H1 (cell line): ENCODE results near the gene GALNT4. TPM values are rescaled to one million over a fixed set of nuclear protein-coding genes. Genes with fewer than 3 reads are reported as not detected.

Experiments used
- ASH2L ChIP-seq: fragments of 200-600, 300-600 bp; sonication (generic); IDR thresholded peaks from one replicate; pipeline ENCODE4 v1.7.1; 2017; ENCODE audit warnings: low read length
- CBX5 ChIP-seq: fragments of 300-800, 300-1000 bp; sonication (generic); IDR thresholded peaks from 2 replicates; pipeline ENCODE4 v1.7.1; 2016; ENCODE audit warnings: antibody characterized with exemption, low read length, low read depth
- CREB1 ChIP-seq: IDR thresholded peaks from 2 replicates; pipeline ENCODE4 v1.6.1; 2012; ENCODE audit warnings: inconsistent platforms
- CTBP2 ChIP-seq: IDR thresholded peaks from 2 replicates; pipeline ENCODE4 v1.7.0; 2011; ENCODE audit warnings: borderline replicate concordance, mild to moderate bottlenecking, moderate library complexity, mixed read lengths, low read length; ENCODE audit not compliant: insufficient read depth, insufficient read length
- EP300 ChIP-seq, 2 experiments: IDR thresholded peaks; 1 replicate in 1 of 2; 2 replicates in 1 of 2; pipeline ENCODE4 v1.6.1; 2011 to 2012; ENCODE audit warnings: low read depth in 2 of 2, low read length in 2 of 2, mild to moderate bottlenecking in 2 of 2, borderline replicate concordance in 1 of 2, inconsistent platforms in 1 of 2, moderate library complexity in 1 of 2
- GABPA ChIP-seq: IDR thresholded peaks from 2 replicates; pipeline ENCODE4 v1.6.1; 2011; ENCODE audit warnings: mild to moderate bottlenecking, low read length, moderate library complexity, borderline replicate concordance; ENCODE audit not compliant: insufficient read depth
- KDM1A ChIP-seq: fragments of 200-600, 300-600 bp; sonication (generic); IDR thresholded peaks from 2 replicates; pipeline ENCODE4 v1.7.1; 2016; ENCODE audit warnings: mild to moderate bottlenecking, low read length, borderline replicate concordance
- KDM4A ChIP-seq: IDR thresholded peaks from one replicate; pipeline ENCODE4 v1.7.1; 2012; ENCODE audit warnings: low read depth, mild to moderate bottlenecking, moderate library complexity, low read length, inconsistent platforms; ENCODE audit not compliant: severe bottlenecking
- KDM5A ChIP-seq: fragments of 200-600 bp; IDR thresholded peaks from 2 replicates; pipeline ENCODE4 v1.7.1; 2012; ENCODE audit warnings: mild to moderate bottlenecking, low read length, inconsistent platforms, mixed read lengths
- MAX ChIP-seq: IDR thresholded peaks from 2 replicates; pipeline ENCODE4 v1.6.1; 2012; ENCODE audit warnings: inconsistent platforms
- NANOG ChIP-seq: IDR thresholded peaks from 2 replicates; pipeline ENCODE4 v1.6.1; 2011; ENCODE audit warnings: low read length, low read depth, mild to moderate bottlenecking, inconsistent platforms; ENCODE audit not compliant: insufficient read depth, poor library complexity, severe bottlenecking
- POU5F1 ChIP-seq: IDR thresholded peaks from 2 replicates; pipeline ENCODE4 v1.6.1; 2011; ENCODE audit warnings: low read depth, mild to moderate bottlenecking, low read length, moderate library complexity
- RNF2 ChIP-seq: fragments of 200-900, 300-1000 bp; sonication (generic); IDR thresholded peaks from 2 replicates; pipeline ENCODE4 v1.7.1; 2016; ENCODE audit warnings: borderline replicate concordance, low read depth, mild to moderate bottlenecking, antibody characterized with exemption, low read length; ENCODE audit not compliant: poor library complexity, severe bottlenecking; ENCODE audit errors: missing control alignments
- SAP30 ChIP-seq: fragments of 300-600 bp; sonication (generic); IDR thresholded peaks from 2 replicates; pipeline ENCODE4 v1.7.1; 2012; ENCODE audit warnings: low read length, moderate library complexity, mild to moderate bottlenecking, inconsistent platforms; ENCODE audit not compliant: insufficient read depth, insufficient replicate concordance
- SIN3A ChIP-seq, 2 experiments: IDR thresholded peaks in 1 of 2; conservative IDR thresholded peaks in 1 of 2; 2 replicates each; pipeline ENCODE4 v1.6.1; 2011 to 2012; ENCODE audit warnings: low read length in 2 of 2, improper control_type of control experiment in 1 of 2, low read depth in 1 of 2, mild to moderate bottlenecking in 1 of 2
- SIRT6 ChIP-seq: IDR thresholded peaks from one replicate; pipeline ENCODE4 v1.7.1; 2012; ENCODE audit warnings: low read length, inconsistent platforms
- TAF1 ChIP-seq: IDR thresholded peaks from 2 replicates; pipeline ENCODE4 v1.6.1; 2011; ENCODE audit warnings: mild to moderate bottlenecking, low read depth, low read length
- TEAD4 ChIP-seq: IDR thresholded peaks from 2 replicates; pipeline ENCODE4 v1.6.1; 2012; ENCODE audit warnings: low read depth, low read length, inconsistent platforms, mixed read lengths
- YY1 ChIP-seq: IDR thresholded peaks from 2 replicates; pipeline ENCODE4 v1.6.1; 2011; ENCODE audit warnings: low read depth, mild to moderate bottlenecking, low read length
- polyA plus RNA-seq, 7 experiments: library from polyadenylated mRNA; depleted of rRNA in 3 of 7; stranded (reverse) in 5 of 7; unstranded in 2 of 7; fragments of >200 nt in 5 of 7; fragments of 200-250 nt in 2 of 7; gene quantifications; 1 replicate in 5 of 7; 2 replicates in 1 of 7; 4 replicates in 1 of 7; pipeline versions ENCODE4 v1.2.1 to v1.2.3, GENCODE V29; 2011 to 2013; ENCODE audit warnings: missing spikeins in 2 of 7, mixed read lengths in 2 of 7
- total RNA-seq: library from RNA; stranded (reverse); fragmentation: NEBNext Ultra II Directional; extraction: Animal tissue kit (Norgen Biotek cat#: 25700); gene quantifications from 2 replicates; pipeline ENCODE4 v1.2.1, GENCODE V29; 2021
- TF ChIP-seq, protein P1 (sequence below): IDR thresholded peaks from 2 replicates; pipeline ENCODE4 v1.6.1; 2012; ENCODE audit warnings: low read length, inconsistent platforms

The GALNT4 gene
- total and polyA plus RNA-seq, 2 of the 8 experiments (the other 6 are each of a cell fraction or from before 2014, with no cell fraction given), result 0.45 to 3.3 TPM

DNA sequence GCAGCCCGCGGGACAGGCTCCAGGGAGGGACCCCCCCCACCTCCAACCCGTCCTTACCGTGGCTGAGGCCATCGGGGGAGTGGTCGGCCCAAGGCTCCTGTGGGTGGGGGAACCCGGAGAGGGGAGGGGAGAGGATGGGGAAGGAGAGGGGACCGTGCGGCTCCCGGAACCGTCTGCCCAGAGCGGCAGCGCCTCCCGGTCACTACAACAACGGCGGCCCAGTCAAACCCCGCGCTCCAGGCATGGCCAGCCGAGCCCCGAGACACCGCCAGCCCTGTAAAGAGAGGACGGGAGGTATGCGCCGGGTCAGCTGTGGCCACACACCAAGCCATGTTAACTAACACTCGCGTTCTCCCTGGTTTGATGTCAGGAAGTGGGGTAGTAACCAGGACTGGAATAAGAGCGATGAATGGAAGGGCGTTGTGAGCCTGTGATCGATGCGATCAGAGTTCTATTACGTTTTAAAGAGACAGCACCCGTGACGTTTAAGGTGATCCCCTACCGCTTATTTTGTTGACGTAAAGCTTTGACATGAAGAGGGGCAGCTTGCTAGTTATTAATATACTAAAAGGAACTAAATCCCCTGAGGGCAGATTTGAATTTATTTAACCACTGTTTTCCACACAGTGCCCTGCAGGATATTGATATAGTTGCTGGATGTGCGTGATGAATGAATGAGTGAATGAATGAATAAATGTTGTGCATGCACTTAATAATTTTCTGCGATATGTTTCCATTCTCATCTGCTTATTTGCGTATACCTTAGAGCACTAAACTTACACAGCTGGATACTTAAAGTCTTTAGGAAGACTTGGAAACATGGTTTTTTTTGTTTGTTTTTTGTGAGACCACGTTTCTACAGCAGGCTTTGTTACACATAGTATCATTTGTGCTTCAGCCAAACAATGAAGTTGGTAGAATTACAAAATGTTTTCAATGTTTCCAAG lies 1.5 kb upstream of the GALNT4 start, which contains the start of gene POC1B (continued):
- TF ChIP-seq KDM4A (peak; percentile 67), EP300 (IDR thresholded peaks at IDR 0.05; ENCODE audit: borderline replicate concordance in 1 of 2, low read depth in 2 of 2, low read length in 2 of 2) (0 out of 3 replicates have a peak, but pooled peaks of 1 of the 2 experiments have one; percentile 42), SIRT6 (no peak), YY1 (peak; percentile 58), RNF2 (peak; percentile 19), TEAD4 (peak; percentile 79; the same call in 1 of the 2 replicates), CBX5 (no peak), GABPA (no peak), KDM1A (peak; percentile 5; the same call in 1 of the 2 replicates), CREB1 (peak; percentile 92), ASH2L (peak; percentile 97), TAF1 (peak; percentile 63), KDM5A (peak; percentile 56; the same call in 1 of the 2 replicates), SIN3A (conservative IDR thresholded peaks at IDR 0.05 in 1 of 2, IDR thresholded peaks at IDR 0.05 in 1 of 2; ENCODE audit: low read depth in 1 of 2, low read length in 2 of 2) (peak in 1 of 2 experiments; percentile 96; a peak in 2 of 4 replicates), MAX (peak; percentile 91), SAP30 (peak; percentile 43), POU5F1 (no peak), NANOG (no peak), CTBP2 (peak; percentile 4)
- TF ChIP-seq, protein P1, sequence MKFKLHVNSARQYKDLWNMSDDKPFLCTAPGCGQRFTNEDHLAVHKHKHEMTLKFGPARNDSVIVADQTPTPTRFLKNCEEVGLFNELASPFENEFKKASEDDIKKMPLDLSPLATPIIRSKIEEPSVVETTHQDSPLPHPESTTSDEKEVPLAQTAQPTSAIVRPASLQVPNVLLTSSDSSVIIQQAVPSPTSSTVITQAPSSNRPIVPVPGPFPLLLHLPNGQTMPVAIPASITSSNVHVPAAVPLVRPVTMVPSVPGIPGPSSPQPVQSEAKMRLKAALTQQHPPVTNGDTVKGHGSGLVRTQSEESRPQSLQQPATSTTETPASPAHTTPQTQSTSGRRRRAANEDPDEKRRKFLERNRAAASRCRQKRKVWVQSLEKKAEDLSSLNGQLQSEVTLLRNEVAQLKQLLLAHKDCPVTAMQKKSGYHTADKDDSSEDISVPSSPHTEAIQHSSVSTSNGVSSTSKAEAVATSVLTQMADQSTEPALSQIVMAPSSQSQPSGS, result no peak
